Spleen (tissue), 7 donors: ENCODE results near the gene RALY.

ENCODE experiments used
- POLR2A ChIP-seq, 3 donors: fragments of 450-650 bp; IDR thresholded peaks; one replicate each; pipeline ENCODE4 v1.5.1; 2017; ENCODE audit warnings: antibody characterized with exemption in 3 of 3, mild to moderate bottlenecking in 1 of 3
- TF ChIP-seq, protein P1 (sequence below), 11 experiments: fragments of 200-600 bp in 7 of 11; fragments of 450-650 bp in 4 of 11; sonication (generic) in 4 of 11; IDR thresholded peaks in 8 of 11; conservative IDR thresholded peaks in 3 of 11; 1 replicate in 7 of 11; 2 replicates in 4 of 11; pipeline versions ENCODE4 v1.4.0 to v1.8.0; 2016 to 2021; ENCODE audit warnings: antibody characterized with exemption in 11 of 11, inconsistent platforms in 4 of 11, mild to moderate bottlenecking in 1 of 11
- donor health status: DM: no; HTN: no; CAD: no; lungs with moderate emphysema.
- donor health status: DM: no; HTN: no; CAD: no.
- donor health status: DM: no; HTN: no; CAD: no.

DNA sequence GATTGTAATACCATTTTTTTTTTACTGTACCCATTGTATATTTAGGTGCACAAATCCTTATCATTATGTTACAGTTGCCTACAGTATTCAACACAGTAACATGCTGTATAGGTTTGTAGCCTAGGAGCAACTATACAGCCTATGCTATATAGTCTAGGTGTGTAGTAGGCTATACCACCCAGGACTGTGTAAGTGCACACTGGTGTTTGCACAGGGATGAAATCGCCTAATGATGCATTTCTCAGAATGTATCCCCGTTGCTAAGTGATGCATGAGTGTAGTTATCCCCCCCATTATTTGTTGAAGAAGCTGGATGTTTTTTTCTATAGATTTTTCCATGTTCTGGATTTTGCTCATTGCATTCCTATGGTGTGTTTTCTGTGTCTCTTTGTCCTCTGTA is 12.9 kb downstream of the RALY start:
- TF ChIP-seq, protein P1, sequence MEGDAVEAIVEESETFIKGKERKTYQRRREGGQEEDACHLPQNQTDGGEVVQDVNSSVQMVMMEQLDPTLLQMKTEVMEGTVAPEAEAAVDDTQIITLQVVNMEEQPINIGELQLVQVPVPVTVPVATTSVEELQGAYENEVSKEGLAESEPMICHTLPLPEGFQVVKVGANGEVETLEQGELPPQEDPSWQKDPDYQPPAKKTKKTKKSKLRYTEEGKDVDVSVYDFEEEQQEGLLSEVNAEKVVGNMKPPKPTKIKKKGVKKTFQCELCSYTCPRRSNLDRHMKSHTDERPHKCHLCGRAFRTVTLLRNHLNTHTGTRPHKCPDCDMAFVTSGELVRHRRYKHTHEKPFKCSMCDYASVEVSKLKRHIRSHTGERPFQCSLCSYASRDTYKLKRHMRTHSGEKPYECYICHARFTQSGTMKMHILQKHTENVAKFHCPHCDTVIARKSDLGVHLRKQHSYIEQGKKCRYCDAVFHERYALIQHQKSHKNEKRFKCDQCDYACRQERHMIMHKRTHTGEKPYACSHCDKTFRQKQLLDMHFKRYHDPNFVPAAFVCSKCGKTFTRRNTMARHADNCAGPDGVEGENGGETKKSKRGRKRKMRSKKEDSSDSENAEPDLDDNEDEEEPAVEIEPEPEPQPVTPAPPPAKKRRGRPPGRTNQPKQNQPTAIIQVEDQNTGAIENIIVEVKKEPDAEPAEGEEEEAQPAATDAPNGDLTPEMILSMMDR (IDR thresholded peaks at IDR 0.05 in 8 of 11, conservative IDR thresholded peaks at IDR 0.05 in 3 of 11): no peak
- no peak for TF ChIP-seq POLR2A (IDR thresholded peaks at IDR 0.05)
